HK-2 (cell line): ENCODE results near the gene SLC20A1.
"Not testable (repeated sequence)": the region's sequence is repeated elsewhere in the genome, so short reads cannot be mapped to it uniquely, and the experiment has no call there.

Experiments used
- DNase-seq: peaks from one replicate; pipeline ENCODE4 v3.0.0-alpha.2; 2018; ENCODE audit not compliant: unreplicated experiment

The SLC20A1 gene

GRCh38 chr2:112646791-112647689 is 1.3 kb downstream of the SLC20A1 start:
- DNase-seq, result no peak

GRCh38 chr2:112648081-112648480 is 2.3 kb downstream of the SLC20A1 start:
- DNase-seq, result no peak

- no peak for DNase-seq
Observed at GRCh38 chr2:112656679-112657078, 10.9 kb downstream of the SLC20A1 start.

- no peak for DNase-seq
Observed at GRCh38 chr2:112658301-112658700, 12.6 kb downstream of the SLC20A1 start.

- no peak for DNase-seq
Observed at GRCh38 chr2:112658839-112659667, 13.3 kb downstream of the SLC20A1 start.

GRCh38 chr2:112660138-112660537 is 14.4 kb downstream of the SLC20A1 start:
- no peak for DNase-seq

- no peak for DNase-seq
Observed at GRCh38 chr2:112661656-112662305, 16.0 kb downstream of the SLC20A1 start.

GRCh38 chr2:112662704-112663103 is 17.0 kb downstream of the SLC20A1 start:
- DNase-seq, result no peak

GRCh38 chr2:112664689-112665088 is 18.9 kb downstream of the SLC20A1 start:
- no peak for DNase-seq

- DNase-seq, result no peak
Observed at GRCh38 chr2:112665113-112665780, 19.5 kb downstream of the SLC20A1 start.

GRCh38 chr2:112666761-112667122 is 21.0 kb downstream of the SLC20A1 start:
- no peak for DNase-seq

- not testable (repeated sequence) for DNase-seq
Observed at GRCh38 chr2:112667540-112667939, 21.8 kb downstream of the SLC20A1 start.

GRCh38 chr2:112669667-112670066 is 23.9 kb downstream of the SLC20A1 start:
- no peak for DNase-seq

GRCh38 chr2:112670252-112671022 is 24.7 kb downstream of the SLC20A1 start:
- no peak for DNase-seq

- no peak for DNase-seq
Observed at GRCh38 chr2:112671801-112672200, 26.1 kb downstream of the SLC20A1 start.

- no peak for DNase-seq
Observed at GRCh38 chr2:112673008-112673407, 27.3 kb downstream of the SLC20A1 start.

GRCh38 chr2:112674229-112674628 is 28.5 kb downstream of the SLC20A1 start:
- no peak for DNase-seq

- no peak for DNase-seq
Observed at GRCh38 chr2:112679484-112679883, 33.7 kb downstream of the SLC20A1 start.

GRCh38 chr2:112680666-112681101 is 34.9 kb downstream of the SLC20A1 start:
- DNase-seq, result no peak

GRCh38 chr2:112682101-112682500 is 36.4 kb downstream of the SLC20A1 start:
- DNase-seq, result no peak
